WTC11 (cell line): ENCODE measurements around the gene RFTN1. TPM values are rescaled to one million over a fixed set of nuclear protein-coding genes. Genes with fewer than 3 reads are reported as not detected.

Experiments
- ATAC-seq: fragments of 200-7000 bp; cut with Tn5 transposase; 2 replicates; pipeline ENCODE4 v1.10.0; 2021; ENCODE audit warnings: mild to moderate bottlenecking, moderate library complexity
- CTCF ChIA-PET: fragments of 300-600 bp; sonication (Branson Sonifier 250); formaldehyde crosslinking; loops from one replicate; lab custom pipeline; 2021; ENCODE audit warnings: antibody characterized with exemption; lab: Charles Lee
- POLR2A ChIA-PET: fragments of 350-600 bp; sonication (Branson Sonifier 250); formaldehyde crosslinking; loops from one replicate; lab custom pipeline; 2021; ENCODE audit warnings: antibody characterized with exemption; lab: Charles Lee
- DNase-seq: peaks from one replicate; pipeline ENCODE4 v3.0.0; 2021; ENCODE audit warnings: low spot score
- H3K27ac Mint-ChIP-seq: 2 replicates; pipeline ENCODE4 v1.8.0; 2021; ENCODE audit warnings: mixed read lengths
- H3K27me3 Mint-ChIP-seq: 2 replicates; pipeline ENCODE4 v1.8.0; 2021; ENCODE audit warnings: low read depth, mild to moderate bottlenecking, moderate library complexity, mixed read lengths
- H3K36me3 Mint-ChIP-seq: 2 replicates; pipeline ENCODE4 v1.8.0; 2021; ENCODE audit warnings: mixed read lengths
- H3K4me1 Mint-ChIP-seq: 2 replicates; pipeline ENCODE4 v1.8.0; 2022; ENCODE audit warnings: mixed read lengths
- H3K4me3 Mint-ChIP-seq: 2 replicates; pipeline ENCODE4 v1.8.0; 2021; ENCODE audit warnings: mild to moderate bottlenecking, moderate library complexity, mixed read lengths
- H3K9me3 Mint-ChIP-seq: 2 replicates; pipeline ENCODE4 v1.8.0; 2021; ENCODE audit warnings: mixed read lengths
- CBFB ChIP-seq: sonication (generic); formaldehyde crosslinking; IDR thresholded peaks from 2 replicates; pipeline ENCODE4 v1.8.1; 2022; ENCODE audit warnings: mild to moderate bottlenecking, low read depth, missing genetic modification reagents
- CTCF ChIP-seq: fragments of 200-600 bp; IDR thresholded peaks from 2 replicates; pipeline ENCODE4 v1.8.0; 2022; ENCODE audit warnings: antibody characterized with exemption
- E2F4 ChIP-seq: sonication (generic); formaldehyde crosslinking; IDR thresholded peaks from 2 replicates; pipeline ENCODE4 v1.8.1; 2022; ENCODE audit warnings: low read depth, mild to moderate bottlenecking, moderate library complexity, missing genetic modification reagents, borderline replicate concordance
- FOXK1 ChIP-seq: sonication (generic); formaldehyde crosslinking; IDR thresholded peaks from 2 replicates; pipeline ENCODE4 v1.8.0; 2022; ENCODE audit warnings: mild to moderate bottlenecking, moderate library complexity, missing genetic modification reagents
- GTF2I ChIP-seq: fragments of 250-450 bp; sonication (Bioruptor Pico); conservative IDR thresholded peaks from 2 replicates; pipeline ENCODE4 v1.4.0; 2021; ENCODE audit warnings: mild to moderate bottlenecking
- HMGA2 ChIP-seq: fragments of 250-450 bp; sonication (Bioruptor Pico); IDR thresholded peaks from 2 replicates; pipeline ENCODE4 v1.4.0; 2021; ENCODE audit warnings: mild to moderate bottlenecking, moderate library complexity
- JAZF1 ChIP-seq: fragments of 250-450 bp; sonication (Bioruptor Pico); IDR thresholded peaks from 2 replicates; pipeline ENCODE4 v1.9.0; 2021; ENCODE audit warnings: moderate library complexity, mild to moderate bottlenecking, inconsistent platforms
- JUN ChIP-seq: sonication (generic); formaldehyde crosslinking; IDR thresholded peaks from 2 replicates; pipeline ENCODE4 v1.8.0; 2023; ENCODE audit warnings: mild to moderate bottlenecking, missing genetic modification reagents
- MYBL2 ChIP-seq: sonication (generic); formaldehyde crosslinking; IDR thresholded peaks from 2 replicates; pipeline ENCODE4 v1.8.1; 2023; ENCODE audit warnings: mild to moderate bottlenecking, moderate library complexity, missing genetic modification reagents
- NFATC4 ChIP-seq: fragments of 250-450 bp; sonication (Bioruptor Pico); IDR thresholded peaks from 2 replicates; pipeline ENCODE4 v1.9.0; 2021; ENCODE audit warnings: mild to moderate bottlenecking
- PRRX2 ChIP-seq: fragments of 250-450 bp; sonication (Bioruptor Pico); IDR thresholded peaks from 2 replicates; pipeline ENCODE4 v1.8.0; 2021; ENCODE audit warnings: mild to moderate bottlenecking
- SMAD3 ChIP-seq: sonication (generic); formaldehyde crosslinking; IDR thresholded peaks from 2 replicates; pipeline ENCODE4 v1.8.0; 2022; ENCODE audit warnings: missing genetic modification reagents, mild to moderate bottlenecking, borderline replicate concordance
- SP1 ChIP-seq: sonication (generic); formaldehyde crosslinking; conservative IDR thresholded peaks from 2 replicates; pipeline ENCODE4 v1.8.1; 2022; ENCODE audit warnings: missing genetic modification reagents
- TEAD1 ChIP-seq: sonication (generic); formaldehyde crosslinking; IDR thresholded peaks from 2 replicates; pipeline ENCODE4 v1.8.0; 2022; ENCODE audit warnings: mild to moderate bottlenecking, missing genetic modification reagents
- USF1 ChIP-seq: sonication (generic); formaldehyde crosslinking; IDR thresholded peaks from 2 replicates; pipeline ENCODE4 v1.8.0; 2022; ENCODE audit warnings: mild to moderate bottlenecking, missing genetic modification reagents
- ZMAT4 ChIP-seq: fragments of 250-450 bp; sonication (Bioruptor Pico); IDR thresholded peaks from 2 replicates; pipeline ENCODE4 v1.9.0; 2021; ENCODE audit warnings: mild to moderate bottlenecking
- ZNF121 ChIP-seq: sonication (generic); formaldehyde crosslinking; IDR thresholded peaks from 2 replicates; pipeline ENCODE4 v1.8.0; 2023; ENCODE audit warnings: missing genetic modification reagents
- ZNF138 ChIP-seq: sonication (generic); formaldehyde crosslinking; conservative IDR thresholded peaks from 2 replicates; pipeline ENCODE4 v1.8.1; 2022; ENCODE audit warnings: mild to moderate bottlenecking, moderate library complexity, missing genetic modification reagents
- ZNF263 ChIP-seq: sonication (generic); formaldehyde crosslinking; IDR thresholded peaks from 2 replicates; pipeline ENCODE4 v1.8.1; 2022; ENCODE audit warnings: low read depth, mild to moderate bottlenecking, moderate library complexity, missing genetic modification reagents
- ZNF317 ChIP-seq: sonication (generic); formaldehyde crosslinking; IDR thresholded peaks from 2 replicates; pipeline ENCODE4 v1.8.1; 2023; ENCODE audit warnings: low read depth, mild to moderate bottlenecking, moderate library complexity, missing genetic modification reagents, borderline replicate concordance
- ZNF671 ChIP-seq: fragments of 250-450 bp; sonication (Bioruptor Pico); IDR thresholded peaks from 2 replicates; pipeline ENCODE4 v1.8.0; 2021; ENCODE audit warnings: mild to moderate bottlenecking
- total RNA-seq: library from RNA; stranded (reverse); gene quantifications from 3 replicates; pipeline ENCODE4 v1.2.3, GENCODE V29; 2021
- TF ChIP-seq, protein P1 (sequence below): fragments of 250-450 bp; sonication (Bioruptor Pico); IDR thresholded peaks from 2 replicates; pipeline ENCODE4 v1.8.0; 2021; ENCODE audit warnings: mild to moderate bottlenecking
- TF ChIP-seq, protein P2 (sequence below): sonication (generic); formaldehyde crosslinking; IDR thresholded peaks from 2 replicates; pipeline ENCODE4 v1.8.1; 2022; ENCODE audit warnings: mild to moderate bottlenecking, missing genetic modification reagents, moderate library complexity, borderline replicate concordance
- TF ChIP-seq, protein P3 (sequence below): fragments of 250-450 bp; sonication (Bioruptor Pico); IDR thresholded peaks from 2 replicates; pipeline ENCODE4 v1.9.0; 2021; ENCODE audit warnings: moderate library complexity, mild to moderate bottlenecking, inconsistent platforms, borderline replicate concordance
- TF ChIP-seq, protein P4 (sequence below): sonication (generic); formaldehyde crosslinking; IDR thresholded peaks from 2 replicates; pipeline ENCODE4 v1.8.1; 2023; ENCODE audit warnings: mild to moderate bottlenecking, missing genetic modification reagents

Gene RFTN1
- total RNA-seq, 1 experiment from 2014 or later = 3.8 TPM

- no peak for TF ChIP-seq USF1 (CRISPR knock-in tag)
- no peak for TF ChIP-seq ZMAT4 (CRISPR knock-in tag)
- TF ChIP-seq PRRX2 (CRISPR knock-in tag) = no peak
- TF ChIP-seq ZNF138 = no peak
Observed at GRCh38 chr3:16464511-16465148, 48.9 kb downstream of the RFTN1 start (continued).

DNA sequence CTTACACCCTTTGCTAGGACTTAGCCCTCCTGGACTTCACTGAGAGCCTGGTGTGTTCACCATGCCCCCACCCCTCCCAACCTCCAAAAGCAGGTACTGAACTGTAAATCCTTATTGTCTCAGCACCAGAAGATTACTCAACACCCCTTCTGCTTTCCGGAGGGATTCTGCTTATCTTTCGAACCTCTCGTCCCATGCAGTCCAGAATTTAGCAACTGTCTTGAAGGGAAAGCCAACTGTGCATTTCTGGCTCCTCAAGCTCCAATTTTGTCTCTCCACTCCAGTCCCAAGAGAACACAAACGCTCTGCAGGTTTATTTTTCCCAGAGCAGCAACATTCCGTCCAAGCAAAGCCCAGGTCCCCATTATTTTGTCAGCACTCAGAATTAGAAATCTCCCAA is 49.6 kb downstream of the RFTN1 start:
- no peaks in the 10 kb centered on the region for H3K9me3 Mint-ChIP-seq
- no peak for TF ChIP-seq ZNF263
- no peak for TF ChIP-seq ZNF121
- no peak for TF ChIP-seq SMAD3
- no peak for TF ChIP-seq HMGA2 (CRISPR knock-in tag)
- no peak for TF ChIP-seq PRRX2 (CRISPR knock-in tag)
- TF ChIP-seq, protein P1, sequence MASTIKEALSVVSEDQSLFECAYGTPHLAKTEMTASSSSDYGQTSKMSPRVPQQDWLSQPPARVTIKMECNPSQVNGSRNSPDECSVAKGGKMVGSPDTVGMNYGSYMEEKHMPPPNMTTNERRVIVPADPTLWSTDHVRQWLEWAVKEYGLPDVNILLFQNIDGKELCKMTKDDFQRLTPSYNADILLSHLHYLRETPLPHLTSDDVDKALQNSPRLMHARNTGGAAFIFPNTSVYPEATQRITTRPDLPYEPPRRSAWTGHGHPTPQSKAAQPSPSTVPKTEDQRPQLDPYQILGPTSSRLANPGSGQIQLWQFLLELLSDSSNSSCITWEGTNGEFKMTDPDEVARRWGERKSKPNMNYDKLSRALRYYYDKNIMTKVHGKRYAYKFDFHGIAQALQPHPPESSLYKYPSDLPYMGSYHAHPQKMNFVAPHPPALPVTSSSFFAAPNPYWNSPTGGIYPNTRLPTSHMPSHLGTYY = no peak
- TF ChIP-seq ZNF671 (CRISPR knock-in tag) = no peak
- TF ChIP-seq GTF2I = no peak
- TF ChIP-seq CBFB (CRISPR knock-in tag) = no peak
- TF ChIP-seq JAZF1 (CRISPR knock-in tag) = no peak
- TF ChIP-seq ZNF317 (CRISPR knock-in tag) = no peak
- TF ChIP-seq, all 79 proteins: peak for 0
- ATAC-seq (no peak), DNase-seq (no peak)
- CTCF ChIA-PET = no interaction called here
- Mint-ChIP-seq H3K36me3 (no peaks in the 10 kb centered on the region), H3K4me3 (no peak overlapping the region), H3K4me1 (peaks cover 10% of the 10 kb centered on the region), H3K27ac (no peak overlapping the region), H3K27me3 (peaks cover 17% of the 10 kb centered on the region)
- POLR2A ChIA-PET = no interaction called here

DNA sequence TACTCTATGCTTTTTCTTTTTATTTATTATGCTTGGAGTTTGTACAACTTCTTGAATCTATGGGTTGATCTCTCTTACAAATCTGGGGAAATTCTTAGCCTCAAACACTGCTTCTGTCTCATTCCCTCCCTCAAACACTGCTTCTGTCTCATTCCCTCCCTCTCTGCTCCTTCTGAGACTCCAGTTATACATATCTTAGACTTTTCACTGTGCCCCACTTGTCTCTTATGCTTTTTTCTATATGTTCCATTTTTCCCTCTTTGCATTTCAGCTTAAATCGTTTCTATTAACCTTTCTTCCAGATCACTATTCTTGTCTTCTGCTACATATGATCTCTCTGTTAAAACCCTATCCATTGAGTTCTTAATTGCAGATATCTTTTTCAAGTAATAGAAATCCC is 50.4 kb downstream of the RFTN1 start:
- H3K4me3 Mint-ChIP-seq = no peak overlapping the region
- TF ChIP-seq JUN (CRISPR knock-in tag) = no peak
- TF ChIP-seq, protein P2, sequence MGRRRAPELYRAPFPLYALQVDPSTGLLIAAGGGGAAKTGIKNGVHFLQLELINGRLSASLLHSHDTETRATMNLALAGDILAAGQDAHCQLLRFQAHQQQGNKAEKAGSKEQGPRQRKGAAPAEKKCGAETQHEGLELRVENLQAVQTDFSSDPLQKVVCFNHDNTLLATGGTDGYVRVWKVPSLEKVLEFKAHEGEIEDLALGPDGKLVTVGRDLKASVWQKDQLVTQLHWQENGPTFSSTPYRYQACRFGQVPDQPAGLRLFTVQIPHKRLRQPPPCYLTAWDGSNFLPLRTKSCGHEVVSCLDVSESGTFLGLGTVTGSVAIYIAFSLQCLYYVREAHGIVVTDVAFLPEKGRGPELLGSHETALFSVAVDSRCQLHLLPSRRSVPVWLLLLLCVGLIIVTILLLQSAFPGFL (CRISPR knock-in tag) = no peak
- TF ChIP-seq TEAD1 = no peak
- TF ChIP-seq, protein P3, sequence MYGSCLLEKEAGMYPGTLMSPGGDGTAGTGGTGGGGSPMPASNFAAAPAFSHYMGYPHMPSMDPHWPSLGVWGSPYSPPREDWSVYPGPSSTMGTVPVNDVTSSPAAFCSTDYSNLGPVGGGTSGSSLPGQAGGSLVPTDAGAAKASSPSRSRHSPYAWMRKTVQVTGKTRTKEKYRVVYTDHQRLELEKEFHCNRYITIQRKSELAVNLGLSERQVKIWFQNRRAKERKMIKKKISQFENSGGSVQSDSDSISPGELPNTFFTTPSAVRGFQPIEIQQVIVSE (CRISPR knock-in tag) = no peak
- no peak for TF ChIP-seq ZNF263
- no peak for TF ChIP-seq SP1 (CRISPR knock-in tag)
- no peak for TF ChIP-seq NFATC4 (CRISPR knock-in tag)
- TF ChIP-seq MYBL2 (CRISPR knock-in tag) = no peak
- no peak for TF ChIP-seq FOXK1 (CRISPR knock-in tag)
- no peak for TF ChIP-seq E2F4 (CRISPR knock-in tag)
- TF ChIP-seq CTCF = no peak
- TF ChIP-seq, protein P4, sequence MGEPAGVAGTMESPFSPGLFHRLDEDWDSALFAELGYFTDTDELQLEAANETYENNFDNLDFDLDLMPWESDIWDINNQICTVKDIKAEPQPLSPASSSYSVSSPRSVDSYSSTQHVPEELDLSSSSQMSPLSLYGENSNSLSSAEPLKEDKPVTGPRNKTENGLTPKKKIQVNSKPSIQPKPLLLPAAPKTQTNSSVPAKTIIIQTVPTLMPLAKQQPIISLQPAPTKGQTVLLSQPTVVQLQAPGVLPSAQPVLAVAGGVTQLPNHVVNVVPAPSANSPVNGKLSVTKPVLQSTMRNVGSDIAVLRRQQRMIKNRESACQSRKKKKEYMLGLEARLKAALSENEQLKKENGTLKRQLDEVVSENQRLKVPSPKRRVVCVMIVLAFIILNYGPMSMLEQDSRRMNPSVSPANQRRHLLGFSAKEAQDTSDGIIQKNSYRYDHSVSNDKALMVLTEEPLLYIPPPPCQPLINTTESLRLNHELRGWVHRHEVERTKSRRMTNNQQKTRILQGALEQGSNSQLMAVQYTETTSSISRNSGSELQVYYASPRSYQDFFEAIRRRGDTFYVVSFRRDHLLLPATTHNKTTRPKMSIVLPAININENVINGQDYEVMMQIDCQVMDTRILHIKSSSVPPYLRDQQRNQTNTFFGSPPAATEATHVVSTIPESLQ (CRISPR knock-in tag) = no peak

More for the DNA sequence above, 50.4 kb downstream of the RFTN1 start:
- H3K27me3 Mint-ChIP-seq = peaks cover 17% of the 10 kb centered on the region
- no peaks in the 10 kb centered on the region for H3K36me3 Mint-ChIP-seq
- no peaks in the 10 kb centered on the region for H3K9me3 Mint-ChIP-seq
- ChIA-PET CTCF (no interaction called here), POLR2A (no interaction called here)
- no peak overlapping the region for H3K27ac Mint-ChIP-seq
- no peak for ATAC-seq
- DNase-seq = no peak
- H3K4me1 Mint-ChIP-seq = peaks cover 8% of the 10 kb centered on the region
